Prostate gland (tissue), 2 donors: ENCODE measurements around the gene CDC45.

Experiments
- CTCF ChIP-seq, 4 experiments: fragments of 200-600 bp in 2 of 4; fragments of 450-650 bp in 2 of 4; sonication (generic) in 2 of 4; IDR thresholded peaks; 1 replicate in 3 of 4; 2 replicates in 1 of 4; pipeline ENCODE4 v1.5.1; 2016 to 2019; ENCODE audit warnings: antibody characterized with exemption in 4 of 4, mild to moderate bottlenecking in 2 of 4, moderate library complexity in 2 of 4
- POLR2A ChIP-seq: fragments of 450-650 bp; IDR thresholded peaks from one replicate; pipeline ENCODE4 v1.6.1; 2016; ENCODE audit warnings: antibody characterized with exemption, mild to moderate bottlenecking

DNA sequence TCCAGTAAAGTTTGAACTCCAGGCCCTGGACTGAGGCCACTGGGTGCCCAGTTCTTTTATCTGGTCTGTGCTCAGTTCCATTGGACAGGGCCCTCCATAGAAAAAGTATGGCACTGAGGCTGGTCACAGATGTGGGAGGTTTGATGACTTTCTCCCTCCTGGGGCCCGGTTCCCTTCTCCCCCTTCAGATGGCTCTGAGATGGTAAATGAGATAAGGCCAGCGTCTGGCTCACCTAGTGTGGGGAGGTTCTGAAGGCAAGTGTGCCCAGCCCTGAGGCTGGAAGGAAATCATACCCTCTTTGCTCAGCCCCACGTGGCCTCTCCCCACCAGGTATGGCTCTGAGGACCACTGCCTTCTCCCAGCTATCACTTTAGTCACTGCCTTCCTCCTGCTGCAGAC, 45.9 kb downstream of the CDC45 start:
- TF ChIP-seq POLR2A (no peak), CTCF (IDR thresholded peaks at IDR 0.05) (no peak)
